Measurements from ENCODE around the gene P2RX7.

The P2RX7 gene

DNA sequence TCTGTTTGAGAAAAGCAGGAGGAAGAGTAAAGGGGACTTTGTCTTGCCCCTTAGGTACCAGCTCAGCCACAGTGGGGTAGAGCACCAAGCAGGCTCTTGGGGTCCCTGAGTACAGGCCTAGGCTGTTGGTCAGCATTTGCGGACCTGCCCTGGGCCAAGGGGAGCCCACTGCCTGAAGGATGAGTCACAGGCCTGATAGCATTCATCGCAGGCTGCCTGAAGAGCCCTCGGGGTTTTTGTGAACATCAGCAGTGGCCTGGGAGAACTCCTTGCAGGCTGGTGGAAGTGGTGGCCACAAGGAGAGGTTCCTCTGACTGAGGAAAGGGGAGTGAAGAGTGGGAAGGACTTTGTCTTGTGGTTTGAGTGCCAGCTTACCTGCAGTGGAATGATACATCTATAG lies 25.0 kb upstream of the P2RX7 start:
- no peak; the same call in 2 of the 3 replicates for ATAC-seq
- TF ChIP-seq, protein P1, sequence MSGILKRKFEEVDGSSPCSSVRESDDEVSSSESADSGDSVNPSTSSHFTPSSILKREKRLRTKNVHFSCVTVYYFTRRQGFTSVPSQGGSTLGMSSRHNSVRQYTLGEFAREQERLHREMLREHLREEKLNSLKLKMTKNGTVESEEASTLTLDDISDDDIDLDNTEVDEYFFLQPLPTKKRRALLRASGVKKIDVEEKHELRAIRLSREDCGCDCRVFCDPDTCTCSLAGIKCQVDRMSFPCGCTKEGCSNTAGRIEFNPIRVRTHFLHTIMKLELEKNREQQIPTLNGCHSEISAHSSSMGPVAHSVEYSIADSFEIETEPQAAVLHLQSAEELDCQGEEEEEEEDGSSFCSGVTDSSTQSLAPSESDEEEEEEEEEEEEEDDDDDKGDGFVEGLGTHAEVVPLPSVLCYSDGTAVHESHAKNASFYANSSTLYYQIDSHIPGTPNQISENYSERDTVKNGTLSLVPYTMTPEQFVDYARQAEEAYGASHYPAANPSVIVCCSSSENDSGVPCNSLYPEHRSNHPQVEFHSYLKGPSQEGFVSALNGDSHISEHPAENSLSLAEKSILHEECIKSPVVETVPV (CRISPR knock-in tag; IDR thresholded peaks at IDR 0.05), result no peak
- TF ChIP-seq, protein P2, sequence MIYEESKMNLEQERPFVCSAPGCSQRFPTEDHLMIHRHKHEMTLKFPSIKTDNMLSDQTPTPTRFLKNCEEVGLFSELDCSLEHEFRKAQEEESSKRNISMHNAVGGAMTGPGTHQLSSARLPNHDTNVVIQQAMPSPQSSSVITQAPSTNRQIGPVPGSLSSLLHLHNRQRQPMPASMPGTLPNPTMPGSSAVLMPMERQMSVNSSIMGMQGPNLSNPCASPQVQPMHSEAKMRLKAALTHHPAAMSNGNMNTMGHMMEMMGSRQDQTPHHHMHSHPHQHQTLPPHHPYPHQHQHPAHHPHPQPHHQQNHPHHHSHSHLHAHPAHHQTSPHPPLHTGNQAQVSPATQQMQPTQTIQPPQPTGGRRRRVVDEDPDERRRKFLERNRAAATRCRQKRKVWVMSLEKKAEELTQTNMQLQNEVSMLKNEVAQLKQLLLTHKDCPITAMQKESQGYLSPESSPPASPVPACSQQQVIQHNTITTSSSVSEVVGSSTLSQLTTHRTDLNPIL (CRISPR knock-in tag; IDR thresholded peaks at IDR 0.05; ENCODE audit: low read depth), result no peak
- TF ChIP-seq SNAI2 (CRISPR knock-in tag; IDR thresholded peaks at IDR 0.05) (no peak), ZNF70 (CRISPR knock-in tag; IDR thresholded peaks at IDR 0.05) (no peak), BACH2 (CRISPR knock-in tag; IDR thresholded peaks at IDR 0.05; ENCODE audit: borderline replicate concordance) (no peak), ZNF8 (CRISPR knock-in tag; IDR thresholded peaks at IDR 0.05) (no peak), POU6F1 (CRISPR knock-in tag; IDR thresholded peaks at IDR 0.05; ENCODE audit: borderline replicate concordance, low read depth) (no peak), TCF4 (CRISPR knock-in tag; IDR thresholded peaks at IDR 0.05; ENCODE audit: borderline replicate concordance) (no peak), CSDC2 (CRISPR knock-in tag; IDR thresholded peaks at IDR 0.05) (no peak), ZNF565 (CRISPR knock-in tag; conservative IDR thresholded peaks at IDR 0.05; ENCODE audit: low read depth) (no peak), OSR1 (CRISPR knock-in tag; IDR thresholded peaks at IDR 0.05) (no peak), GLIS3 (CRISPR knock-in tag; IDR thresholded peaks at IDR 0.05) (no peak), RARB (CRISPR knock-in tag; IDR thresholded peaks at IDR 0.05) (no peak), TOX (CRISPR knock-in tag; IDR thresholded peaks at IDR 0.05; ENCODE audit: borderline replicate concordance) (no peak), ARNTL (CRISPR knock-in tag; IDR thresholded peaks at IDR 0.05; ENCODE audit: borderline replicate concordance, low read depth) (no peak), ISL1 (CRISPR knock-in tag; IDR thresholded peaks at IDR 0.05) (no peak), ESRRG (CRISPR knock-in tag; IDR thresholded peaks at IDR 0.05) (no peak), PPARA (CRISPR knock-in tag; IDR thresholded peaks at IDR 0.05; ENCODE audit: borderline replicate concordance) (no peak), TSHZ2 (CRISPR knock-in tag; IDR thresholded peaks at IDR 0.05) (no peak)
- TF ChIP-seq, protein P3, sequence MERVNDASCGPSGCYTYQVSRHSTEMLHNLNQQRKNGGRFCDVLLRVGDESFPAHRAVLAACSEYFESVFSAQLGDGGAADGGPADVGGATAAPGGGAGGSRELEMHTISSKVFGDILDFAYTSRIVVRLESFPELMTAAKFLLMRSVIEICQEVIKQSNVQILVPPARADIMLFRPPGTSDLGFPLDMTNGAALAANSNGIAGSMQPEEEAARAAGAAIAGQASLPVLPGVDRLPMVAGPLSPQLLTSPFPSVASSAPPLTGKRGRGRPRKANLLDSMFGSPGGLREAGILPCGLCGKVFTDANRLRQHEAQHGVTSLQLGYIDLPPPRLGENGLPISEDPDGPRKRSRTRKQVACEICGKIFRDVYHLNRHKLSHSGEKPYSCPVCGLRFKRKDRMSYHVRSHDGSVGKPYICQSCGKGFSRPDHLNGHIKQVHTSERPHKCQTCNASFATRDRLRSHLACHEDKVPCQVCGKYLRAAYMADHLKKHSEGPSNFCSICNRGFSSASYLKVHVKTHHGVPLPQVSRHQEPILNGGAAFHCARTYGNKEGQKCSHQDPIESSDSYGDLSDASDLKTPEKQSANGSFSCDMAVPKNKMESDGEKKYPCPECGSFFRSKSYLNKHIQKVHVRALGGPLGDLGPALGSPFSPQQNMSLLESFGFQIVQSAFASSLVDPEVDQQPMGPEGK (CRISPR knock-in tag; IDR thresholded peaks at IDR 0.05; ENCODE audit: borderline replicate concordance), result no peak

- ATAC-seq, result no peak
- TF ChIP-seq, protein P3 (CRISPR knock-in tag; IDR thresholded peaks at IDR 0.05; ENCODE audit: borderline replicate concordance), result no peak
- TF ChIP-seq ZC3H10 (CRISPR knock-in tag; IDR thresholded peaks at IDR 0.05), result no peak
- no peak for TF ChIP-seq ARNTL (CRISPR knock-in tag; IDR thresholded peaks at IDR 0.05; ENCODE audit: borderline replicate concordance, low read depth)
- no peak for TF ChIP-seq SNAI2 (CRISPR knock-in tag; IDR thresholded peaks at IDR 0.05)
- no peak for TF ChIP-seq TSHZ2 (CRISPR knock-in tag; IDR thresholded peaks at IDR 0.05)
- TF ChIP-seq, protein P2 (CRISPR knock-in tag; IDR thresholded peaks at IDR 0.05; ENCODE audit: low read depth), result no peak
- TF ChIP-seq TOX (CRISPR knock-in tag; IDR thresholded peaks at IDR 0.05; ENCODE audit: borderline replicate concordance), result no peak
- no peak for TF ChIP-seq ZNF8 (CRISPR knock-in tag; IDR thresholded peaks at IDR 0.05)
- TF ChIP-seq OSR1 (CRISPR knock-in tag; IDR thresholded peaks at IDR 0.05), result no peak
- TF ChIP-seq POU6F1 (CRISPR knock-in tag; IDR thresholded peaks at IDR 0.05; ENCODE audit: borderline replicate concordance, low read depth), result no peak
- no peak for TF ChIP-seq CSDC2 (CRISPR knock-in tag; IDR thresholded peaks at IDR 0.05)
- no peak for TF ChIP-seq ESRRG (CRISPR knock-in tag; IDR thresholded peaks at IDR 0.05)
- no peak for TF ChIP-seq BACH2 (CRISPR knock-in tag; IDR thresholded peaks at IDR 0.05; ENCODE audit: borderline replicate concordance)
- TF ChIP-seq GLIS3 (CRISPR knock-in tag; IDR thresholded peaks at IDR 0.05), result no peak
These were observed 24.2 kb upstream of the P2RX7 start for GRCh38 chr12:121108492-121108891.

Data from SK-N-SH treated with all-trans-retinoic acid at 6 μM for 48 hours (cell line).